ENCODE measurements around the gene MATCAP1. TPM values are rescaled to one million over a fixed set of nuclear protein-coding genes. Genes with fewer than 3 reads are reported as not detected.
A peak's percentile ranks its signal among the peaks of the same experiment; 100 is the strongest.

The MATCAP1 gene
- total RNA-seq (2021) (33.9 and 36.8 TPM in 2 replicates), Bru-seq, nascent RNA (percentile 69 among the genes with signal in this experiment), BruChase-seq, experiment 1, labeled RNA remaining after a 2-hour chase (percentile 78 among the genes with signal in this experiment), BruChase-seq, experiment 2, labeled RNA remaining after a 6-hour chase (percentile 84 among the genes with signal in this experiment)
- long read RNA-seq, transcript KIAA0895L-203 (3 exons, 2,824 nt), result major isoform, 9 of 34 reads
- long read RNA-seq, partial matches to known transcripts, result 5 of 34 reads
- long read RNA-seq, other reads (novel, unspliced or antisense), result 14 of 34 reads

DNA sequence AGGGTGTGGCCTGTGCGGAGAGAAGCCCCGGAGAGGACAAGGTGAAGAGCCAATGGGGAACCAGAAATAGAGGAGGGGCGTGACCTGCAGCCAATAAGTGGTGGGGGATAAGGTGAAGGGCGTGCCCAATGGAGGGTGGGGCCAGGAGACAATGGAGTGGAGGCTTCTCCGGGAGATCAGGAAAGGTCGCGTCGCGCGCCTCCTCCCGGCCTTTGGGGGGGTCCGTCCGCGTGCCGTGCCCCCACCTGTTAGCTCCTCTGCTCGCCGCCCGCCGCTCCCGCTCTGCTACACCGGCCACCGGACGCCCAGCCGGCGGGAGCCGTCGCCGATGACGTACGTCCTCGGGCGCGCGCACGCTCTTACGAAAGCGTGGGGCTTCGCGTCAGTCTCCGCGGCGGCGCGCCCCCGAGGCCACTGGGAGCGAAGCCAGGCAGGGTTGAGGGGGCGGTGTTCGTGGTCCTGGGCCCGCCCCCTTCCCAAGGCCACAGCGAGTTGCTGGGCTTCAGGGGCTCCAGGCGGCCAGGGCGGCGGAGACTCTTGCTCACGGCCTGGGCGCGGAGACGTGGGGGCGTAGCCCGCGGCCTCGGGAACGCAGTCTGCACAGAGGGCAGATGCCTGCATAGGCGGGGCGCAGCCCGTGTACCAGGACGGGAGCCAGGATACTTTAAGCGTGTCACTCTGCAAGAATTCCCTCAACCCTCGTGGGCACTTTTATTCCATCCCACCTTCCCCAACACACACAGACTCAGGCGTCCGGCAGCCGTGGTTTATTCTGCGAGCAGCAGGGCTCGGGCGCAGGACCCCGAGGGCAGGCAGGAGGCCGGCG, at the start of gene MATCAP1:
Gene MATCAP1, minus strand, starts transcription at position 337 of the 826 bp plus-strand sequence. CDS start 3,353 bp downstream, outside the sequence.
- intact Hi-C loops (cut with micrococcal nuclease; ENCODE audit: unreplicated experiment), result loop anchor here (2.0 kb wide), 1 partner anchor 229 kb away; no protein-coding TSS in a partner anchor
- ChIA-PET CTCF (interaction anchor here (1.4 to 1.5 kb wide), 2 partner anchors 8 to 14 kb away, joined by 5 to 8 read pairs; partner anchors contain the start of gene NOL3), POLR2A (ENCODE audit: low non-redundant PET) (interaction anchor here (0.7 kb wide), 1 partner anchor 13 kb away, joined by 3 read pairs; no protein-coding TSS in a partner anchor)
- no peak for TF ChIP-seq EZH2 (IDR thresholded peaks at IDR 0.05; ENCODE audit: borderline replicate concordance, low read depth, low read length, poor library complexity, severe bottlenecking)
- TF ChIP-seq, protein P1, sequence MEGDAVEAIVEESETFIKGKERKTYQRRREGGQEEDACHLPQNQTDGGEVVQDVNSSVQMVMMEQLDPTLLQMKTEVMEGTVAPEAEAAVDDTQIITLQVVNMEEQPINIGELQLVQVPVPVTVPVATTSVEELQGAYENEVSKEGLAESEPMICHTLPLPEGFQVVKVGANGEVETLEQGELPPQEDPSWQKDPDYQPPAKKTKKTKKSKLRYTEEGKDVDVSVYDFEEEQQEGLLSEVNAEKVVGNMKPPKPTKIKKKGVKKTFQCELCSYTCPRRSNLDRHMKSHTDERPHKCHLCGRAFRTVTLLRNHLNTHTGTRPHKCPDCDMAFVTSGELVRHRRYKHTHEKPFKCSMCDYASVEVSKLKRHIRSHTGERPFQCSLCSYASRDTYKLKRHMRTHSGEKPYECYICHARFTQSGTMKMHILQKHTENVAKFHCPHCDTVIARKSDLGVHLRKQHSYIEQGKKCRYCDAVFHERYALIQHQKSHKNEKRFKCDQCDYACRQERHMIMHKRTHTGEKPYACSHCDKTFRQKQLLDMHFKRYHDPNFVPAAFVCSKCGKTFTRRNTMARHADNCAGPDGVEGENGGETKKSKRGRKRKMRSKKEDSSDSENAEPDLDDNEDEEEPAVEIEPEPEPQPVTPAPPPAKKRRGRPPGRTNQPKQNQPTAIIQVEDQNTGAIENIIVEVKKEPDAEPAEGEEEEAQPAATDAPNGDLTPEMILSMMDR (conservative IDR thresholded peaks at IDR 0.05; ENCODE audit: low read depth, low read length), result no peak
- H3K36me3 ChIP-seq (ENCODE audit: insufficient read depth, low read length, poor library complexity, severe bottlenecking), result no peaks in the 10 kb centered on the region
- H3K27me3 ChIP-seq (replicated peaks; ENCODE audit: insufficient read depth, low read depth, low read length, poor library complexity), result no peaks in the 10 kb centered on the region
- DNase-seq (ENCODE audit: low spot score), result peak; percentile 99
- no TSS peak for BruUV-seq (replicated peaks)
- H3K4me1 ChIP-seq (ENCODE audit: insufficient read depth, low read length, poor library complexity, severe bottlenecking), result peaks cover 14% of the 10 kb centered on the region
- no peaks in the 10 kb centered on the region for H3K9me3 ChIP-seq (ENCODE audit: low read depth, low read length, poor library complexity, severe bottlenecking)
- H3K4me3 ChIP-seq (ENCODE audit: low read depth, low read length, poor library complexity, severe bottlenecking), result peak within 1 kb of the TSS; percentile 68
- H3K27ac ChIP-seq (ENCODE audit: low read depth, low read length, poor library complexity, severe bottlenecking), result peak within 1 kb of the TSS; percentile 99

DNA sequence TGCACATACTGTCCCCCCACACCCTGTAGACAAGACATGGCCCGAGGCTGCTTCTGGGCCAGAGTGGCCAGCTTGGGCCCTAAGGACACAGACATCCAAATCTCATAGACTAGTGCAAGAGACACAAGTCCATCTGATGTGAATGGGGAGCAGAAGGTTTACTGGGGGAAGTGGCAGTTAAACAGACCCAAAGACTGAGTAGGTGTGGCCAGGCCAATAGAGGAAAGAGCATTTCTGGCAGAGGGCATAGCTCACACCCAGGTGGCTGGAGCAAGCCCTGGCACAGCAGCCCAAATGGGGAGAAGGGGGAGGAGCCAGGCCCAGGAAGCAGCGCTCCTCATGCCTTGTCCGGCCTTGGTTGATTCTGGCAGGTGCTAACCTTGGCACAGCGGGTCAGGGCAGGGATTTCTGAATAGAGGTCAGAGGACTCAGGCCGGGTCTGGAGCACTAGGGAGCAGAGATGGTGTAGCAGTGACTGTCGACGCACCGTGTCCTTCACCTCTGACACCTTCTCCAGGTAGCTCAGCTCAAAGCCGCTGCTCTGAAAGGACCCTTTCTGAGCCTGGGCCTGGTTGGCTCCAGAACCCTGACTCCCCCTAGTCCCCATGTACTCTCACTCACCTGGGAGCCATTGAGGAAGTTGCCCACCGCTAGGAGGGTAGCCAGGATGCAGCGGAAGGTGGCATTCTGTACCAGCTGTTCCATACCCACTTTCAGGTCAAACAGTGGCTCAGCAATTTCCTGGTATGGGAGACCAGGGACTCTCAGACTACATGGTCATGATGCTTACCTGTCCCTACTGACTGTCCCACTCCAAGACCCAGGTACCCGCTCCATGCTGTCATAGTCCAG, 47.3 kb upstream of the MATCAP1 start:
- H3K4me1 ChIP-seq (ENCODE audit: insufficient read depth, low read length, poor library complexity, severe bottlenecking), result peaks cover 14% of the 10 kb centered on the region
- H3K4me3 ChIP-seq (ENCODE audit: low read depth, low read length, poor library complexity, severe bottlenecking), result no peak overlapping the region
- TF ChIP-seq, protein P1 (conservative IDR thresholded peaks at IDR 0.05; ENCODE audit: low read depth, low read length), result no peak
- TF ChIP-seq EZH2 (IDR thresholded peaks at IDR 0.05; ENCODE audit: borderline replicate concordance, low read depth, low read length, poor library complexity, severe bottlenecking), result no peak
- DNase-seq (ENCODE audit: low spot score), result no peak
- no peaks in the 10 kb centered on the region for H3K27me3 ChIP-seq (replicated peaks; ENCODE audit: insufficient read depth, low read depth, low read length, poor library complexity)
- ChIA-PET POLR2A (ENCODE audit: low non-redundant PET) (interaction anchor here (0.6 kb wide), 1 partner anchor 13 kb away, joined by 3 read pairs; no protein-coding TSS in a partner anchor), CTCF (no interaction called here)
- H3K9me3 ChIP-seq (ENCODE audit: low read depth, low read length, poor library complexity, severe bottlenecking), result no peaks in the 10 kb centered on the region
- H3K36me3 ChIP-seq (ENCODE audit: insufficient read depth, low read length, poor library complexity, severe bottlenecking), result peaks cover 67% of the 10 kb centered on the region
- H3K27ac ChIP-seq (ENCODE audit: low read depth, low read length, poor library complexity, severe bottlenecking), result no peak overlapping the region
- BruUV-seq (replicated peaks), result no TSS peak
- intact Hi-C loops (cut with micrococcal nuclease; ENCODE audit: unreplicated experiment), result no loop called here
